K562 (cell line): ENCODE results near the gene SLC29A2. TPM values are rescaled to one million over a fixed set of nuclear protein-coding genes. Genes with fewer than 3 reads are reported as not detected.

Experiments
- BHLHE40 ChIP-seq: IDR thresholded peaks from 2 replicates; pipeline ENCODE4 v1.6.1; 2011; ENCODE audit warnings: low read length, improper control_type of control experiment
- CBX3 ChIP-seq, 2 experiments: IDR thresholded peaks; 1 replicate in 1 of 2; 2 replicates in 1 of 2; pipeline ENCODE4 v1.6.1; 2012; ENCODE audit warnings: inconsistent platforms in 2 of 2, low read length in 2 of 2, borderline replicate concordance in 1 of 2, control low read depth in 1 of 2
- NCOA2 ChIP-seq, 2 experiments: fragments of 450-650 bp; IDR thresholded peaks; 2 replicates each; pipeline ENCODE4 v1.6.1; 2018; ENCODE audit warnings: mild to moderate bottlenecking in 2 of 2, moderate library complexity in 1 of 2; ENCODE audit not compliant: partially characterized antibody in 2 of 2
- PHF20 ChIP-seq: fragments of 450-650 bp; IDR thresholded peaks from 2 replicates; pipeline ENCODE4 v1.6.1; 2018; ENCODE audit not compliant: partially characterized antibody
- POU5F1 ChIP-seq: fragments of 150-350 bp; IDR thresholded peaks from 2 replicates; pipeline ENCODE4 v1.6.1; 2014; ENCODE audit warnings: borderline replicate concordance, low read length, low read depth, mild to moderate bottlenecking; ENCODE audit not compliant: partially characterized antibody
- PTRF ChIP-seq: fragments of 450-650 bp; IDR thresholded peaks from 2 replicates; pipeline ENCODE4 v1.6.1; 2016; ENCODE audit warnings: mild to moderate bottlenecking, missing genetic modification characterization, missing compliant biosample characterization
- SMAD1 ChIP-seq: fragments of 150-350 bp; IDR thresholded peaks from 2 replicates; pipeline ENCODE4 v1.6.1; 2014; ENCODE audit warnings: low read length, low read depth; ENCODE audit not compliant: partially characterized antibody
- TCF7L2 ChIP-seq: fragments of 150-350 bp; IDR thresholded peaks from 2 replicates; pipeline ENCODE4 v1.6.1; 2016; ENCODE audit warnings: low read depth, mild to moderate bottlenecking, low read length, moderate library complexity
- ZBTB1 ChIP-seq: sonication (generic); formaldehyde crosslinking; IDR thresholded peaks from 2 replicates; pipeline ENCODE4 v1.8.1; 2023; ENCODE audit warnings: missing genetic modification reagents, low read depth, mild to moderate bottlenecking, borderline replicate concordance
- polyA plus RNA-seq, 8 experiments: library from polyadenylated mRNA; depleted of rRNA in 4 of 8; stranded (reverse) in 5 of 8; unstranded in 3 of 8; fragments of >200 nt; fragmentation: Nextera tagmentation in 2 of 8; fragmentation: Illumina TruSeq in 1 of 8; extraction: Ambion mirVana in 2 of 8; extraction: Trizol in 1 of 8; gene quantifications; 2 replicates each; pipeline versions ENCODE4 v1.2.1 to v1.2.3, GENCODE V29; 2011 to 2014; ENCODE audit warnings: inconsistent platforms in 1 of 8, missing spikeins in 1 of 8
- total RNA-seq, 7 experiments: library from RNA; depleted of rRNA in 6 of 7; stranded (reverse); fragments of >200 nt in 6 of 7; fragmentation: Illumina TruSeq in 2 of 7; extraction: Trizol in 2 of 7; gene quantifications; 2 replicates each; pipeline versions ENCODE4 v1.2.1 to v1.2.3, GENCODE V29; 2011 to 2021; ENCODE audit warnings: low replicate concordance in 1 of 7
- TF ChIP-seq, protein P1 (sequence below): fragments of 250-450 bp; sonication (Bioruptor Pico); IDR thresholded peaks from 2 replicates; pipeline ENCODE4 v1.5.0; 2020; ENCODE audit warnings: mild to moderate bottlenecking, borderline replicate concordance
- TF ChIP-seq, protein P2 (sequence below): sonication (generic); formaldehyde crosslinking; IDR thresholded peaks from 2 replicates; pipeline ENCODE4 v1.8.0; 2022; ENCODE audit warnings: mild to moderate bottlenecking, missing genetic modification reagents, borderline replicate concordance
- TF ChIP-seq, protein P3 (sequence below): IDR thresholded peaks from 2 replicates; pipeline ENCODE4 v1.6.1; 2012; ENCODE audit warnings: low read depth, low read length, improper control_type of control experiment, borderline replicate concordance
- TF ChIP-seq, protein P4 (sequence below): fragments of 200-800 bp; sonication (Bioruptor generic); IDR thresholded peaks from 2 replicates; pipeline ENCODE4 v1.6.1; 2017; ENCODE audit warnings: missing genetic modification characterization, missing compliant biosample characterization
- TF ChIP-seq, protein P5 (sequence below), 2 experiments: fragments of 450-650 bp; IDR thresholded peaks; 2 replicates each; pipeline ENCODE4 v1.6.1; 2018; ENCODE audit warnings: mild to moderate bottlenecking in 2 of 2, low read depth in 1 of 2; ENCODE audit not compliant: partially characterized antibody in 2 of 2

The SLC29A2 gene
- total and polyA plus RNA-seq, 9 of the 15 experiments (the other 6 are each of a cell fraction or from before 2014, with no cell fraction given): 2.4 to 48.6 (median 14.2) TPM

DNA sequence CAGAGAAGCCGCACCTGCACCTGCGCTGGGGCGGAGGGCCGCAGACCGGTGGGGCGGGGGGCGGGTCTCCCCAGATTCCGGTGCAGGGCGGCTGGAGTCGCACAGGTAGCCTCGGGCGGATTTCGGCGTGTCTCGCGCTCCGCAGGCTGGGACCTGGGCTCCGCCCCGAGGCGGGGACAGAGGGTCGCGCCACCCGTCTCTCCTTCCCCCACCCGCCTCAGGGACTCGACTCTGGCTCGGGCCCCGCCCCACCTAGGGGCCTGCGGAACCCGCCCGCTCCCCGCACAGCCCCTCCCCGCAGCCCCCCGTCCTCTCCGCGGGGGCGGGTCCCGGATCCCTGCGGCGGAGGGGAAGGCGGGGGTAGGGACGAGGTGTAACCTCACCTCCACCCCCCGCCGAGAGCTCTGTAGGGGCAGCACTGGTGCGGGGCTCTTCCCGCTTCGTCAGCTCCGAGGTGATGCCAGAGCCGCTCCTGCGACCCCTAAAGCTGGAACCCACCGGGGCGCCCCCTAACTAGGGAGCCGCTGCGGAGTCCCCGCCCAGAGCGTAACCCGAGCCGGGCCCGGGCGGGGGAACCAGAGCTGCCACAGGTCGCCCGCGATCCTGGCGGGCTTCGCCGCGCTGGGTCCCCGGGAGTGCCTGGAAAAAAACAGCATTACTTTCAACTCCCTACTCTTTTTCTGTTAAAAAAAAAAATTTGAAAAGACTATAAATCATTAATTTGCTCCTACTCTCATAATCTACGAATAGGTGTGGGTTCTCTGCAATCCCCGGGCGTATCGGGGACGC, at the start of gene SLC29A2 (continued):
- TF ChIP-seq, protein P1, sequence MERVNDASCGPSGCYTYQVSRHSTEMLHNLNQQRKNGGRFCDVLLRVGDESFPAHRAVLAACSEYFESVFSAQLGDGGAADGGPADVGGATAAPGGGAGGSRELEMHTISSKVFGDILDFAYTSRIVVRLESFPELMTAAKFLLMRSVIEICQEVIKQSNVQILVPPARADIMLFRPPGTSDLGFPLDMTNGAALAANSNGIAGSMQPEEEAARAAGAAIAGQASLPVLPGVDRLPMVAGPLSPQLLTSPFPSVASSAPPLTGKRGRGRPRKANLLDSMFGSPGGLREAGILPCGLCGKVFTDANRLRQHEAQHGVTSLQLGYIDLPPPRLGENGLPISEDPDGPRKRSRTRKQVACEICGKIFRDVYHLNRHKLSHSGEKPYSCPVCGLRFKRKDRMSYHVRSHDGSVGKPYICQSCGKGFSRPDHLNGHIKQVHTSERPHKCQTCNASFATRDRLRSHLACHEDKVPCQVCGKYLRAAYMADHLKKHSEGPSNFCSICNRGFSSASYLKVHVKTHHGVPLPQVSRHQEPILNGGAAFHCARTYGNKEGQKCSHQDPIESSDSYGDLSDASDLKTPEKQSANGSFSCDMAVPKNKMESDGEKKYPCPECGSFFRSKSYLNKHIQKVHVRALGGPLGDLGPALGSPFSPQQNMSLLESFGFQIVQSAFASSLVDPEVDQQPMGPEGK (CRISPR knock-in tag): no peak
- TF ChIP-seq CBX3 (IDR thresholded peaks at IDR 0.05; ENCODE audit: borderline replicate concordance in 1 of 2, low read length in 2 of 2) (no peak; a peak in 1 of 3 replicates), PHF20 (no peak), NCOA2 (IDR thresholded peaks at IDR 0.05; ENCODE audit: partially characterized antibody in 2 of 2) (no peak), BHLHE40 (no peak), POU5F1 (no peak), TCF7L2 (no peak), PTRF (tag) (no peak), SMAD1 (peak; percentile 14), ZBTB1 (peak; percentile 63)
- TF ChIP-seq, protein P2, sequence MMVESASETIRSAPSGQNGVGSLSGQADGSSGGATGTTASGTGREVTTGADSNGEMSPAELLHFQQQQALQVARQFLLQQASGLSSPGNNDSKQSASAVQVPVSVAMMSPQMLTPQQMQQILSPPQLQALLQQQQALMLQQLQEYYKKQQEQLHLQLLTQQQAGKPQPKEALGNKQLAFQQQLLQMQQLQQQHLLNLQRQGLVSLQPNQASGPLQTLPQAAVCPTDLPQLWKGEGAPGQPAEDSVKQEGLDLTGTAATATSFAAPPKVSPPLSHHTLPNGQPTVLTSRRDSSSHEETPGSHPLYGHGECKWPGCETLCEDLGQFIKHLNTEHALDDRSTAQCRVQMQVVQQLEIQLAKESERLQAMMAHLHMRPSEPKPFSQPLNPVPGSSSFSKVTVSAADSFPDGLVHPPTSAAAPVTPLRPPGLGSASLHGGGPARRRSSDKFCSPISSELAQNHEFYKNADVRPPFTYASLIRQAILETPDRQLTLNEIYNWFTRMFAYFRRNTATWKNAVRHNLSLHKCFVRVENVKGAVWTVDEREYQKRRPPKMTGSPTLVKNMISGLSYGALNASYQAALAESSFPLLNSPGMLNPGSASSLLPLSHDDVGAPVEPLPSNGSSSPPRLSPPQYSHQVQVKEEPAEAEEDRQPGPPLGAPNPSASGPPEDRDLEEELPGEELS (CRISPR knock-in tag): no peak
- TF ChIP-seq, protein P3, sequence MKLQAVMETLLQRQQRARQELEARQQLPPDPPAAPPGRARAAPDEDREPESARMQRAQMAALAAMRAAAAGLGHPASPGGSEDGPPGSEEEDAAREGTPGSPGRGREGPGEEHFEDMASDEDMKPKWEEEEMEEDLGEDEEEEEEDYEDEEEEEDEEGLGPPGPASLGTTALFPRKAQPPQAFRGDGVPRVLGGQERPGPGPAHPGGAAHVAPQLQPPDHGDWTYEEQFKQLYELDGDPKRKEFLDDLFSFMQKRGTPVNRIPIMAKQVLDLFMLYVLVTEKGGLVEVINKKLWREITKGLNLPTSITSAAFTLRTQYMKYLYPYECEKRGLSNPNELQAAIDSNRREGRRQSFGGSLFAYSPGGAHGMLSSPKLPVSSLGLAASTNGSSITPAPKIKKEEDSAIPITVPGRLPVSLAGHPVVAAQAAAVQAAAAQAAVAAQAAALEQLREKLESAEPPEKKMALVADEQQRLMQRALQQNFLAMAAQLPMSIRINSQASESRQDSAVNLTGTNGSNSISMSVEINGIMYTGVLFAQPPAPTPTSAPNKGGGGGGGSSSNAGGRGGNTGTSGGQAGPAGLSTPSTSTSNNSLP: no peak
- TF ChIP-seq, protein P4, sequence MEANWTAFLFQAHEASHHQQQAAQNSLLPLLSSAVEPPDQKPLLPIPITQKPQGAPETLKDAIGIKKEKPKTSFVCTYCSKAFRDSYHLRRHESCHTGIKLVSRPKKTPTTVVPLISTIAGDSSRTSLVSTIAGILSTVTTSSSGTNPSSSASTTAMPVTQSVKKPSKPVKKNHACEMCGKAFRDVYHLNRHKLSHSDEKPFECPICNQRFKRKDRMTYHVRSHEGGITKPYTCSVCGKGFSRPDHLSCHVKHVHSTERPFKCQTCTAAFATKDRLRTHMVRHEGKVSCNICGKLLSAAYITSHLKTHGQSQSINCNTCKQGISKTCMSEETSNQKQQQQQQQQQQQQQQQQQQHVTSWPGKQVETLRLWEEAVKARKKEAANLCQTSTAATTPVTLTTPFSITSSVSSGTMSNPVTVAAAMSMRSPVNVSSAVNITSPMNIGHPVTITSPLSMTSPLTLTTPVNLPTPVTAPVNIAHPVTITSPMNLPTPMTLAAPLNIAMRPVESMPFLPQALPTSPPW: peak; percentile 99
- TF ChIP-seq, protein P5, sequence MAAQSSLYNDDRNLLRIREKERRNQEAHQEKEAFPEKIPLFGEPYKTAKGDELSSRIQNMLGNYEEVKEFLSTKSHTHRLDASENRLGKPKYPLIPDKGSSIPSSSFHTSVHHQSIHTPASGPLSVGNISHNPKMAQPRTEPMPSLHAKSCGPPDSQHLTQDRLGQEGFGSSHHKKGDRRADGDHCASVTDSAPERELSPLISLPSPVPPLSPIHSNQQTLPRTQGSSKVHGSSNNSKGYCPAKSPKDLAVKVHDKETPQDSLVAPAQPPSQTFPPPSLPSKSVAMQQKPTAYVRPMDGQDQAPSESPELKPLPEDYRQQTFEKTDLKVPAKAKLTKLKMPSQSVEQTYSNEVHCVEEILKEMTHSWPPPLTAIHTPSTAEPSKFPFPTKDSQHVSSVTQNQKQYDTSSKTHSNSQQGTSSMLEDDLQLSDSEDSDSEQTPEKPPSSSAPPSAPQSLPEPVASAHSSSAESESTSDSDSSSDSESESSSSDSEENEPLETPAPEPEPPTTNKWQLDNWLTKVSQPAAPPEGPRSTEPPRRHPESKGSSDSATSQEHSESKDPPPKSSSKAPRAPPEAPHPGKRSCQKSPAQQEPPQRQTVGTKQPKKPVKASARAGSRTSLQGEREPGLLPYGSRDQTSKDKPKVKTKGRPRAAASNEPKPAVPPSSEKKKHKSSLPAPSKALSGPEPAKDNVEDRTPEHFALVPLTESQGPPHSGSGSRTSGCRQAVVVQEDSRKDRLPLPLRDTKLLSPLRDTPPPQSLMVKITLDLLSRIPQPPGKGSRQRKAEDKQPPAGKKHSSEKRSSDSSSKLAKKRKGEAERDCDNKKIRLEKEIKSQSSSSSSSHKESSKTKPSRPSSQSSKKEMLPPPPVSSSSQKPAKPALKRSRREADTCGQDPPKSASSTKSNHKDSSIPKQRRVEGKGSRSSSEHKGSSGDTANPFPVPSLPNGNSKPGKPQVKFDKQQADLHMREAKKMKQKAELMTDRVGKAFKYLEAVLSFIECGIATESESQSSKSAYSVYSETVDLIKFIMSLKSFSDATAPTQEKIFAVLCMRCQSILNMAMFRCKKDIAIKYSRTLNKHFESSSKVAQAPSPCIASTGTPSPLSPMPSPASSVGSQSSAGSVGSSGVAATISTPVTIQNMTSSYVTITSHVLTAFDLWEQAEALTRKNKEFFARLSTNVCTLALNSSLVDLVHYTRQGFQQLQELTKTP (IDR thresholded peaks at IDR 0.05; ENCODE audit: low read depth in 1 of 2, partially characterized antibody in 2 of 2): peak in 1 of 2 experiments; percentile 60
